H1 (cell line): Measurements from ENCODE around the gene SOAT2. TPM values are rescaled to one million over a fixed set of nuclear protein-coding genes. Genes with fewer than 3 reads are reported as not detected.

ENCODE experiments used
- CEBPB ChIP-seq: IDR thresholded peaks from 2 replicates; pipeline ENCODE4 v1.6.1; 2012; ENCODE audit warnings: low read depth, low read length
- GABPA ChIP-seq: IDR thresholded peaks from 2 replicates; pipeline ENCODE4 v1.6.1; 2011; ENCODE audit warnings: mild to moderate bottlenecking, low read length, moderate library complexity, borderline replicate concordance; ENCODE audit not compliant: insufficient read depth
- HDAC2 ChIP-seq, 2 experiments: fragments of 300-600 bp in 1 of 2; sonication (generic) in 1 of 2; IDR thresholded peaks; 2 replicates each; pipeline ENCODE4 v1.6.1; 2011 to 2012; ENCODE audit warnings: low read depth in 2 of 2, low read length in 2 of 2, mild to moderate bottlenecking in 2 of 2, moderate library complexity in 2 of 2, borderline replicate concordance in 1 of 2, inconsistent platforms in 1 of 2
- HDAC6 ChIP-seq: IDR thresholded peaks from one replicate; pipeline ENCODE4 v1.7.1; 2012; ENCODE audit warnings: low read depth, mild to moderate bottlenecking, inconsistent platforms, low read length, moderate library complexity
- JUND ChIP-seq: IDR thresholded peaks from 2 replicates; pipeline ENCODE4 v1.6.1; 2011; ENCODE audit warnings: mild to moderate bottlenecking, improper control_type of control experiment, low read length
- TBP ChIP-seq: IDR thresholded peaks from 2 replicates; pipeline ENCODE4 v1.6.1; 2011; ENCODE audit warnings: low read depth, low read length, improper control_type of control experiment
- USF2 ChIP-seq: IDR thresholded peaks from 2 replicates; pipeline ENCODE4 v1.6.1; 2011; ENCODE audit warnings: low read length, improper control_type of control experiment
- polyA plus RNA-seq, 7 experiments: library from polyadenylated mRNA; depleted of rRNA in 3 of 7; stranded (reverse) in 5 of 7; unstranded in 2 of 7; fragments of >200 nt in 5 of 7; fragments of 200-250 nt in 2 of 7; gene quantifications; 1 replicate in 5 of 7; 2 replicates in 1 of 7; 4 replicates in 1 of 7; pipeline versions ENCODE4 v1.2.1 to v1.2.3, GENCODE V29; 2011 to 2013; ENCODE audit warnings: missing spikeins in 2 of 7, mixed read lengths in 2 of 7
- total RNA-seq: library from RNA; stranded (reverse); fragmentation: NEBNext Ultra II Directional; extraction: Animal tissue kit (Norgen Biotek cat#: 25700); gene quantifications from 2 replicates; pipeline ENCODE4 v1.2.1, GENCODE V29; 2021
- TF ChIP-seq, protein P1 (sequence below): fragments of 300-600 bp; sonication (generic); IDR thresholded peaks from 2 replicates; pipeline ENCODE4 v1.7.1; 2012; ENCODE audit warnings: low read length, moderate library complexity, mild to moderate bottlenecking, inconsistent platforms; ENCODE audit not compliant: insufficient replicate concordance

Gene SOAT2
- total and polyA plus RNA-seq, 2 of the 8 experiments (the other 6 are each of a cell fraction or from before 2014, with no cell fraction given): 0.08 TPM; not detected in 1

- TF ChIP-seq, protein P1, sequence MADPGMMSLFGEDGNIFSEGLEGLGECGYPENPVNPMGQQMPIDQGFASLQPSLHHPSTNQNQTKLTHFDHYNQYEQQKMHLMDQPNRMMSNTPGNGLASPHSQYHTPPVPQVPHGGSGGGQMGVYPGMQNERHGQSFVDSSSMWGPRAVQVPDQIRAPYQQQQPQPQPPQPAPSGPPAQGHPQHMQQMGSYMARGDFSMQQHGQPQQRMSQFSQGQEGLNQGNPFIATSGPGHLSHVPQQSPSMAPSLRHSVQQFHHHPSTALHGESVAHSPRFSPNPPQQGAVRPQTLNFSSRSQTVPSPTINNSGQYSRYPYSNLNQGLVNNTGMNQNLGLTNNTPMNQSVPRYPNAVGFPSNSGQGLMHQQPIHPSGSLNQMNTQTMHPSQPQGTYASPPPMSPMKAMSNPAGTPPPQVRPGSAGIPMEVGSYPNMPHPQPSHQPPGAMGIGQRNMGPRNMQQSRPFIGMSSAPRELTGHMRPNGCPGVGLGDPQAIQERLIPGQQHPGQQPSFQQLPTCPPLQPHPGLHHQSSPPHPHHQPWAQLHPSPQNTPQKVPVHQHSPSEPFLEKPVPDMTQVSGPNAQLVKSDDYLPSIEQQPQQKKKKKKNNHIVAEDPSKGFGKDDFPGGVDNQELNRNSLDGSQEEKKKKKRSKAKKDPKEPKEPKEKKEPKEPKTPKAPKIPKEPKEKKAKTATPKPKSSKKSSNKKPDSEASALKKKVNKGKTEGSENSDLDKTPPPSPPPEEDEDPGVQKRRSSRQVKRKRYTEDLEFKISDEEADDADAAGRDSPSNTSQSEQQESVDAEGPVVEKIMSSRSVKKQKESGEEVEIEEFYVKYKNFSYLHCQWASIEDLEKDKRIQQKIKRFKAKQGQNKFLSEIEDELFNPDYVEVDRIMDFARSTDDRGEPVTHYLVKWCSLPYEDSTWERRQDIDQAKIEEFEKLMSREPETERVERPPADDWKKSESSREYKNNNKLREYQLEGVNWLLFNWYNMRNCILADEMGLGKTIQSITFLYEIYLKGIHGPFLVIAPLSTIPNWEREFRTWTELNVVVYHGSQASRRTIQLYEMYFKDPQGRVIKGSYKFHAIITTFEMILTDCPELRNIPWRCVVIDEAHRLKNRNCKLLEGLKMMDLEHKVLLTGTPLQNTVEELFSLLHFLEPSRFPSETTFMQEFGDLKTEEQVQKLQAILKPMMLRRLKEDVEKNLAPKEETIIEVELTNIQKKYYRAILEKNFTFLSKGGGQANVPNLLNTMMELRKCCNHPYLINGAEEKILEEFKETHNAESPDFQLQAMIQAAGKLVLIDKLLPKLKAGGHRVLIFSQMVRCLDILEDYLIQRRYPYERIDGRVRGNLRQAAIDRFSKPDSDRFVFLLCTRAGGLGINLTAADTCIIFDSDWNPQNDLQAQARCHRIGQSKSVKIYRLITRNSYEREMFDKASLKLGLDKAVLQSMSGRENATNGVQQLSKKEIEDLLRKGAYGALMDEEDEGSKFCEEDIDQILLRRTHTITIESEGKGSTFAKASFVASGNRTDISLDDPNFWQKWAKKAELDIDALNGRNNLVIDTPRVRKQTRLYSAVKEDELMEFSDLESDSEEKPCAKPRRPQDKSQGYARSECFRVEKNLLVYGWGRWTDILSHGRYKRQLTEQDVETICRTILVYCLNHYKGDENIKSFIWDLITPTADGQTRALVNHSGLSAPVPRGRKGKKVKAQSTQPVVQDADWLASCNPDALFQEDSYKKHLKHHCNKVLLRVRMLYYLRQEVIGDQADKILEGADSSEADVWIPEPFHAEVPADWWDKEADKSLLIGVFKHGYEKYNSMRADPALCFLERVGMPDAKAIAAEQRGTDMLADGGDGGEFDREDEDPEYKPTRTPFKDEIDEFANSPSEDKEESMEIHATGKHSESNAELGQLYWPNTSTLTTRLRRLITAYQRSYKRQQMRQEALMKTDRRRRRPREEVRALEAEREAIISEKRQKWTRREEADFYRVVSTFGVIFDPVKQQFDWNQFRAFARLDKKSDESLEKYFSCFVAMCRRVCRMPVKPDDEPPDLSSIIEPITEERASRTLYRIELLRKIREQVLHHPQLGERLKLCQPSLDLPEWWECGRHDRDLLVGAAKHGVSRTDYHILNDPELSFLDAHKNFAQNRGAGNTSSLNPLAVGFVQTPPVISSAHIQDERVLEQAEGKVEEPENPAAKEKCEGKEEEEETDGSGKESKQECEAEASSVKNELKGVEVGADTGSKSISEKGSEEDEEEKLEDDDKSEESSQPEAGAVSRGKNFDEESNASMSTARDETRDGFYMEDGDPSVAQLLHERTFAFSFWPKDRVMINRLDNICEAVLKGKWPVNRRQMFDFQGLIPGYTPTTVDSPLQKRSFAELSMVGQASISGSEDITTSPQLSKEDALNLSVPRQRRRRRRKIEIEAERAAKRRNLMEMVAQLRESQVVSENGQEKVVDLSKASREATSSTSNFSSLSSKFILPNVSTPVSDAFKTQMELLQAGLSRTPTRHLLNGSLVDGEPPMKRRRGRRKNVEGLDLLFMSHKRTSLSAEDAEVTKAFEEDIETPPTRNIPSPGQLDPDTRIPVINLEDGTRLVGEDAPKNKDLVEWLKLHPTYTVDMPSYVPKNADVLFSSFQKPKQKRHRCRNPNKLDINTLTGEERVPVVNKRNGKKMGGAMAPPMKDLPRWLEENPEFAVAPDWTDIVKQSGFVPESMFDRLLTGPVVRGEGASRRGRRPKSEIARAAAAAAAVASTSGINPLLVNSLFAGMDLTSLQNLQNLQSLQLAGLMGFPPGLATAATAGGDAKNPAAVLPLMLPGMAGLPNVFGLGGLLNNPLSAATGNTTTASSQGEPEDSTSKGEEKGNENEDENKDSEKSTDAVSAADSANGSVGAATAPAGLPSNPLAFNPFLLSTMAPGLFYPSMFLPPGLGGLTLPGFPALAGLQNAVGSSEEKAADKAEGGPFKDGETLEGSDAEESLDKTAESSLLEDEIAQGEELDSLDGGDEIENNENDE: no peak
- no peak for TF ChIP-seq GABPA
- TF ChIP-seq CEBPB: peak; percentile 21; the same call in 1 of the 2 replicates
- TF ChIP-seq HDAC6: no peak
- TF ChIP-seq JUND: no peak
- no peak for TF ChIP-seq HDAC2 (IDR thresholded peaks at IDR 0.05; ENCODE audit: borderline replicate concordance in 1 of 2, low read depth in 2 of 2, low read length in 2 of 2)
- no peak for TF ChIP-seq TBP
- TF ChIP-seq USF2: no peak
Observed at GRCh38 chr12:53065975-53066931, 37.0 kb upstream of the SOAT2 start (continued).
